Liver (tissue), 9 donors: ENCODE data around the gene MAPK1IP1L. TPM values are rescaled to one million over a fixed set of nuclear protein-coding genes. Genes with fewer than 3 reads are reported as not detected.

Experiments used
- DNase-seq: peaks from one replicate; pipeline ENCODE4 v3.0.0-alpha.2; 2017; ENCODE audit warnings: low spot score
- H3K27ac ChIP-seq, 2 donors: one replicate each; pipeline ENCODE4 v1.7.0; 2013; ENCODE audit warnings: inconsistent platforms in 2 of 2, low read length in 2 of 2, control low read depth in 1 of 2, low read depth in 1 of 2, mild to moderate bottlenecking in 1 of 2
- H3K27me3 ChIP-seq, 4 donors: one replicate each; pipeline versions ENCODE4 v1.6.1 to v1.7.0; 2013; ENCODE audit warnings: low read length in 3 of 4, inconsistent platforms in 1 of 4, mild to moderate bottlenecking in 1 of 4, moderate library complexity in 1 of 4; ENCODE audit not compliant: control insufficient read depth in 4 of 4, insufficient read depth in 4 of 4
- H3K36me3 ChIP-seq, 4 donors: one replicate each; pipeline versions ENCODE4 v1.6.1 to v1.7.0; 2013; ENCODE audit warnings: low read length in 3 of 4, mild to moderate bottlenecking in 3 of 4, low read depth in 1 of 4, moderate library complexity in 1 of 4; ENCODE audit not compliant: control insufficient read depth in 4 of 4, insufficient read depth in 3 of 4
- H3K4me1 ChIP-seq, 4 donors: one replicate each; pipeline versions ENCODE4 v1.6.1 to v1.7.0; 2013; ENCODE audit warnings: low read length in 3 of 4, mild to moderate bottlenecking in 3 of 4, moderate library complexity in 1 of 4; ENCODE audit not compliant: control insufficient read depth in 4 of 4, insufficient read depth in 4 of 4
- H3K4me3 ChIP-seq, 3 donors: one replicate each; pipeline versions ENCODE4 v1.6.1 to v1.7.0; 2013; ENCODE audit warnings: low read length in 3 of 3, control low read depth in 1 of 3, low read depth in 1 of 3, mild to moderate bottlenecking in 1 of 3
- H3K9ac ChIP-seq, 2 donors: one replicate each; pipeline ENCODE4 v1.7.0; 2013; ENCODE audit warnings: low read length in 2 of 2, mild to moderate bottlenecking in 2 of 2, moderate library complexity in 2 of 2, control low read depth in 1 of 2, low read depth in 1 of 2
- H3K9me3 ChIP-seq, 4 donors: one replicate each; pipeline versions ENCODE4 v1.6.1 to v1.7.0; 2013; ENCODE audit warnings: low read length in 3 of 4; ENCODE audit not compliant: control insufficient read depth in 4 of 4
- CTCF ChIP-seq: fragments of 150-350 bp; IDR thresholded peaks from 2 replicates; pipeline ENCODE4 v1.5.1; 2017; ENCODE audit warnings: improper control_type of control experiment, low read depth, low read length; ENCODE audit not compliant: missing input control
- EGR1 ChIP-seq, 2 donors: IDR thresholded peaks; 2 replicates each; pipeline ENCODE4 v1.6.1; 2016 to 2018; ENCODE audit warnings: antibody characterized with exemption in 2 of 2, low read depth in 2 of 2
- GABPA ChIP-seq, 2 donors: IDR thresholded peaks in 1 of 2; conservative IDR thresholded peaks in 1 of 2; 2 replicates each; pipeline ENCODE4 v1.6.1; 2016; ENCODE audit warnings: antibody characterized with exemption in 2 of 2, mild to moderate bottlenecking in 1 of 2, moderate library complexity in 1 of 2
- JUND ChIP-seq, 2 donors: IDR thresholded peaks; 2 replicates each; pipeline ENCODE4 v1.6.1; 2016; ENCODE audit warnings: antibody characterized with exemption in 2 of 2
- MAX ChIP-seq: IDR thresholded peaks from 2 replicates; pipeline ENCODE4 v1.6.1; 2016; ENCODE audit warnings: antibody characterized with exemption
- NR2F2 ChIP-seq: IDR thresholded peaks from 2 replicates; pipeline ENCODE4 v1.6.1; 2016; ENCODE audit warnings: antibody characterized with exemption
- RXRA ChIP-seq, 2 donors: IDR thresholded peaks; 2 replicates each; pipeline ENCODE4 v1.6.1; 2017 to 2018; ENCODE audit warnings: antibody characterized with exemption in 2 of 2, mild to moderate bottlenecking in 1 of 2
- SP1 ChIP-seq: IDR thresholded peaks from 2 replicates; pipeline ENCODE4 v1.6.1; 2018; ENCODE audit warnings: antibody characterized with exemption, mild to moderate bottlenecking
- TAF1 ChIP-seq: conservative IDR thresholded peaks from 2 replicates; pipeline ENCODE4 v1.6.1; 2016; ENCODE audit warnings: antibody characterized with exemption, mild to moderate bottlenecking
- YY1 ChIP-seq: IDR thresholded peaks from 2 replicates; pipeline ENCODE4 v1.6.1; 2016; ENCODE audit warnings: antibody characterized with exemption, mild to moderate bottlenecking
- WGBS: extraction: QIAGEN DNeasy Blood & Tissue Kit; methylation state at CpG from one replicate; pipeline ENCODE4 v1.1.7; 2013; 5-methylcytosine and 5-hydroxymethylcytosine counted together
- polyA plus RNA-seq, 2 donors: library from polyadenylated mRNA; stranded (reverse) in 1 of 2; unstranded in 1 of 2; fragments of 200-250 nt in 1 of 2; fragments of >200 nt in 1 of 2; fragmentation: Nextera tagmentation in 1 of 2; extraction: Ambion mirVana in 1 of 2; gene quantifications; one replicate each; pipeline versions ENCODE4 v1.2.1 to v1.2.3, GENCODE V29; 2013 to 2015
- total RNA-seq, 2 donors: library from RNA; depleted of rRNA; stranded (reverse); fragments of >200 nt; gene quantifications; one replicate each; pipeline ENCODE4 v1.2.3, GENCODE V29; 2014
- TF ChIP-seq, protein P1 (sequence below): IDR thresholded peaks from 2 replicates; pipeline ENCODE4 v1.6.1; 2016; ENCODE audit warnings: antibody characterized with exemption
- TF ChIP-seq, protein P2 (sequence below): IDR thresholded peaks from 2 replicates; pipeline ENCODE4 v1.6.1; 2016; ENCODE audit warnings: antibody characterized with exemption, mild to moderate bottlenecking
- TF ChIP-seq, protein P3 (sequence below): IDR thresholded peaks from 2 replicates; pipeline ENCODE4 v1.6.1; 2016; ENCODE audit warnings: antibody characterized with exemption
- donor health status: healthy.
- donor health status: healthy.
- donor health status: healthy.
- donor health status: healthy.
- donor health status: healthy.

The MAPK1IP1L gene
- total and polyA plus RNA-seq, 4 donors: 11.8 to 25.2 (median 17.7) TPM

DNA sequence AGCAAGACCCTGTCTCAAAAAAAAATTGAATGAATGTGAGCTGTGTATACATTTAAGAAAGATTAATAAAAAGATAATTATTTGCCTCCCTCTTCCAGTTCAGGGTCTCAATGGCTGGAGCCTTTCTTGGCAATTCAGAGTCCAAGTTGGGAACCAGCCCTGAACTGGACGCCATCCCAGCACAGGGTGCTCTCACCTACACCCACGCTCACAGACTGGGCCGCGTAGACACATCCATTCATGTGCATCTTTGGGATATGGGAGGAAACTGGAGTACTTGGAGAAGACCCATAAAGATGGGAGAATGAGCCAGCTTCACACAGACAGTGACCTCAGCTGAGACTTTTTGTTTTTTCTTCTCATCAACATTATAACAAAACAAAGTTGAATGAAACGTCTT, 6.5 kb downstream of the MAPK1IP1L start:
- peaks cover 2 to 7% (median 5%) of the 10 kb centered on the region in 4 donors for H3K36me3 ChIP-seq
- WGBS: 95% methylated on average over 5 of the region's 5 CpGs
- H3K4me3 ChIP-seq: no peak overlapping the region
- H3K27ac ChIP-seq: no peak overlapping the region
- TF ChIP-seq NR2F2 (no peak), JUND (IDR thresholded peaks at IDR 0.05) (no peak), GABPA (IDR thresholded peaks at IDR 0.05 in 1 of 2, conservative IDR thresholded peaks at IDR 0.05 in 1 of 2) (no peak), SP1 (no peak), TAF1 (no peak), CTCF (no peak), YY1 (no peak), RXRA (IDR thresholded peaks at IDR 0.05) (no peak), MAX (no peak), EGR1 (IDR thresholded peaks at IDR 0.05; ENCODE audit: low read depth in 2 of 2) (no peak)
- TF ChIP-seq, protein P1, sequence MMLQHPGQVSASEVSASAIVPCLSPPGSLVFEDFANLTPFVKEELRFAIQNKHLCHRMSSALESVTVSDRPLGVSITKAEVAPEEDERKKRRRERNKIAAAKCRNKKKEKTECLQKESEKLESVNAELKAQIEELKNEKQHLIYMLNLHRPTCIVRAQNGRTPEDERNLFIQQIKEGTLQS: no peak
- TF ChIP-seq, protein P2, sequence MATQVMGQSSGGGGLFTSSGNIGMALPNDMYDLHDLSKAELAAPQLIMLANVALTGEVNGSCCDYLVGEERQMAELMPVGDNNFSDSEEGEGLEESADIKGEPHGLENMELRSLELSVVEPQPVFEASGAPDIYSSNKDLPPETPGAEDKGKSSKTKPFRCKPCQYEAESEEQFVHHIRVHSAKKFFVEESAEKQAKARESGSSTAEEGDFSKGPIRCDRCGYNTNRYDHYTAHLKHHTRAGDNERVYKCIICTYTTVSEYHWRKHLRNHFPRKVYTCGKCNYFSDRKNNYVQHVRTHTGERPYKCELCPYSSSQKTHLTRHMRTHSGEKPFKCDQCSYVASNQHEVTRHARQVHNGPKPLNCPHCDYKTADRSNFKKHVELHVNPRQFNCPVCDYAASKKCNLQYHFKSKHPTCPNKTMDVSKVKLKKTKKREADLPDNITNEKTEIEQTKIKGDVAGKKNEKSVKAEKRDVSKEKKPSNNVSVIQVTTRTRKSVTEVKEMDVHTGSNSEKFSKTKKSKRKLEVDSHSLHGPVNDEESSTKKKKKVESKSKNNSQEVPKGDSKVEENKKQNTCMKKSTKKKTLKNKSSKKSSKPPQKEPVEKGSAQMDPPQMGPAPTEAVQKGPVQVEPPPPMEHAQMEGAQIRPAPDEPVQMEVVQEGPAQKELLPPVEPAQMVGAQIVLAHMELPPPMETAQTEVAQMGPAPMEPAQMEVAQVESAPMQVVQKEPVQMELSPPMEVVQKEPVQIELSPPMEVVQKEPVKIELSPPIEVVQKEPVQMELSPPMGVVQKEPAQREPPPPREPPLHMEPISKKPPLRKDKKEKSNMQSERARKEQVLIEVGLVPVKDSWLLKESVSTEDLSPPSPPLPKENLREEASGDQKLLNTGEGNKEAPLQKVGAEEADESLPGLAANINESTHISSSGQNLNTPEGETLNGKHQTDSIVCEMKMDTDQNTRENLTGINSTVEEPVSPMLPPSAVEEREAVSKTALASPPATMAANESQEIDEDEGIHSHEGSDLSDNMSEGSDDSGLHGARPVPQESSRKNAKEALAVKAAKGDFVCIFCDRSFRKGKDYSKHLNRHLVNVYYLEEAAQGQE: no peak
- TF ChIP-seq, protein P3, sequence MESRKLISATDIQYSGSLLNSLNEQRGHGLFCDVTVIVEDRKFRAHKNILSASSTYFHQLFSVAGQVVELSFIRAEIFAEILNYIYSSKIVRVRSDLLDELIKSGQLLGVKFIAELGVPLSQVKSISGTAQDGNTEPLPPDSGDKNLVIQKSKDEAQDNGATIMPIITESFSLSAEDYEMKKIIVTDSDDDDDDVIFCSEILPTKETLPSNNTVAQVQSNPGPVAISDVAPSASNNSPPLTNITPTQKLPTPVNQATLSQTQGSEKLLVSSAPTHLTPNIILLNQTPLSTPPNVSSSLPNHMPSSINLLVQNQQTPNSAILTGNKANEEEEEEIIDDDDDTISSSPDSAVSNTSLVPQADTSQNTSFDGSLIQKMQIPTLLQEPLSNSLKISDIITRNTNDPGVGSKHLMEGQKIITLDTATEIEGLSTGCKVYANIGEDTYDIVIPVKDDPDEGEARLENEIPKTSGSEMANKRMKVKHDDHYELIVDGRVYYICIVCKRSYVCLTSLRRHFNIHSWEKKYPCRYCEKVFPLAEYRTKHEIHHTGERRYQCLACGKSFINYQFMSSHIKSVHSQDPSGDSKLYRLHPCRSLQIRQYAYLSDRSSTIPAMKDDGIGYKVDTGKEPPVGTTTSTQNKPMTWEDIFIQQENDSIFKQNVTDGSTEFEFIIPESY: no peak
- no peaks in the 10 kb centered on the region for H3K27me3 ChIP-seq
- no peaks in the 10 kb centered on the region for H3K9me3 ChIP-seq
- H3K9ac ChIP-seq: no peak overlapping the region
- peaks cover 4 to 15% (median 7%) of the 10 kb centered on the region in 4 donors for H3K4me1 ChIP-seq
- DNase-seq: no peak

DNA sequence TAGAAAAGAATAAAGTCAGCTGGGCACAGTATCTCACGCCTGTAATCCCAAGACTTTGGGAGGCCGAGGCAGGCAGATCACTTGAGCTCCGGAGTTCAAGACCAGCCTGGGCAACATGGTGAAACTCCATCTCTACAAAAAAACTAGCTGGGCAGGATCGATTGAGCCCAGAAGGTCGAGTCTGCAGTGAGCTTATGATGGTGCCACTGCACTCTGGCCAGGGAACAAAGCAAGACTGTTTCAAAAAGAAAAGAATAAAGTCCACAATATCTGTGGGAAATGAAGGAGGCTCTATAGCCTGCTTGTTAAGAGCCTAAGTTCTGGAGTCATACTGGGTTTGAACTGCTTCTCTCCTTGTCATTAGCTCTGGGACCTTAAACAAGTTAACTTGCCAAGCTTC, 7.9 kb downstream of the MAPK1IP1L start:
- no peak for DNase-seq
- Histone ChIP-seq H3K4me3 (no peak overlapping the region), H3K27ac (no peak overlapping the region), H3K36me3 (peaks cover 9 to 14% (median 11%) of the 10 kb centered on the region in 4 donors), H3K9ac (no peak overlapping the region), H3K9me3 (no peaks in the 10 kb centered on the region), H3K4me1 (peaks cover under 1 to 9% (median 2%) of the 10 kb centered on the region in 4 donors), H3K27me3 (no peaks in the 10 kb centered on the region)
- TF ChIP-seq, protein P1: no peak
- TF ChIP-seq NR2F2: no peak
- no peak for TF ChIP-seq GABPA (IDR thresholded peaks at IDR 0.05 in 1 of 2, conservative IDR thresholded peaks at IDR 0.05 in 1 of 2)
- TF ChIP-seq EGR1 (IDR thresholded peaks at IDR 0.05; ENCODE audit: low read depth in 2 of 2): no peak
- no peak for TF ChIP-seq RXRA (IDR thresholded peaks at IDR 0.05)
- 88% methylated on average over 5 of the region's 5 CpGs for WGBS
